M059J (cell line): ENCODE data around the gene GNMT. TPM values are rescaled to one million over a fixed set of nuclear protein-coding genes. Genes with fewer than 3 reads are reported as not detected.

Experiments used
- DNase-seq: peaks from one replicate; pipeline ENCODE4 v3.0.0-alpha.2; 2012; ENCODE audit warnings: low read depth
- total RNA-seq: library from RNA; depleted of rRNA; stranded (reverse); fragments of >200 nt; shearing (Covaris generic); gene quantifications from 2 replicates; pipeline ENCODE4 v1.2.3, GENCODE V29; 2014; rRNA removed

Gene GNMT
- 0.54 TPM in 1 of 2 replicates, not detected in the other for total RNA-seq

DNA sequence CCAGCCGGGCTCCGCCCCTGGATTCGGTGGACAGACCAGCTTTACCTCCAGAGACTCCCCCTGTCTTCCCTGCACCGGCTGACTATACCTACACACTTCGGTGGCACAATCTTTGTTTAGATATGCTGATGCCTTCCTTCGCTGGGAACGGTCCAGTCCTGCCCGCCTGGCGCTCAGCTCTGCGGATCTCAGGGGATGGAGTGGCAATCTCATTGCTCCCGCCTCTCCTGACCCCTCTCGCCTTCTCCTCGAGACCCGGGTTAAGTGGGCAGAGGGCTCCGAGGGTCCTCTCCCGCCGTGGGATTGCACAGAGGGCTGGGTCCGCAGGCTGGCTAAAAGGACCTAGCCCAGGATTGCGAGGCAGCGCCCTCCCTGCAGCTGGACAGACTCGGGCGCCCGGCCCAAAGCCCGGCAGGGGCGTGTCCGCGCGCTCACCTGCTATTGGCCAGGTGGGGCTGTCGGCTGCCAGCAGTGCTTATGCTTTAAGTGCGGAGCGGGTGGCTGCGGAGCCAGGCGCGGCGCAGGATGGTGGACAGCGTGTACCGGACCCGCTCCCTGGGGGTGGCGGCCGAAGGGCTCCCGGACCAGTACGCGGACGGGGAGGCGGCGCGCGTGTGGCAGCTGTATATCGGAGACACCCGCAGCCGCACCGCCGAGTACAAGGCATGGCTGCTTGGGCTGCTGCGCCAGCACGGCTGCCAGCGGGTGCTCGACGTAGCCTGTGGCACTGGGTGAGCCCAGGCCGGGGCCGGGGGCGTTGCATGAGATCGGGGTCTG lies at the start of gene GNMT:
Gene GNMT (plus strand): TSS at position 512 of the 777 bp plus-strand sequence. CDS start 14 bp downstream, at position 526.
- peak; percentile 41 for DNase-seq

GRCh38 chr6:42911171-42912021 lies 49.2 kb upstream of the GNMT start:
- DNase-seq: no peak

GRCh38 chr6:42914546-42914945 lies 46.0 kb upstream of the GNMT start:
- no peak for DNase-seq

DNA sequence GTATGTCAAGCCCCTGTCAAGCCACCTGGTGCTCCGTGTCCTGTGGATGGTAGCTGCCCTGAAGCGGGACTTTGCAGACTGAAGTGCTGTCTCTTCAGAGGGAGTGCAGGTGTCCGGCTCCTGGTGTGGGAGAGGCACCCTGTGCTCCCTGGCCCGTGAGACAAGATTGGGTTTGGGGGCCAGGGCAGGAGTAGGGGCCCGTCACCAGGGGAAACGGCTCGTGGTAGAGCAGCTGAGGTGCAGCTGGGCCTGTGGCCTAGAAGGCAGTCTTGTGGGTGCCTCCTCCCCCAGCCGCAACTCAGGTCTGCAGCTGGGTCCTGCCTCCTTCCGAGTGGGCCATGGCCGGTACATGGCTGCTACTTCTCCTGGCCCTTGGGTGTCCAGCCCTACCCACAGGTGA lies 44.8 kb upstream of the GNMT start, which contains the start of gene PTCRA:
Gene PTCRA (plus strand): TSS at position 322 of the 400 bp plus-strand sequence. CDS start 17 bp downstream, at position 339.
- DNase-seq: no peak

GRCh38 chr6:42916288-42916687 lies 44.3 kb upstream of the GNMT start:
- DNase-seq: no peak

DNA sequence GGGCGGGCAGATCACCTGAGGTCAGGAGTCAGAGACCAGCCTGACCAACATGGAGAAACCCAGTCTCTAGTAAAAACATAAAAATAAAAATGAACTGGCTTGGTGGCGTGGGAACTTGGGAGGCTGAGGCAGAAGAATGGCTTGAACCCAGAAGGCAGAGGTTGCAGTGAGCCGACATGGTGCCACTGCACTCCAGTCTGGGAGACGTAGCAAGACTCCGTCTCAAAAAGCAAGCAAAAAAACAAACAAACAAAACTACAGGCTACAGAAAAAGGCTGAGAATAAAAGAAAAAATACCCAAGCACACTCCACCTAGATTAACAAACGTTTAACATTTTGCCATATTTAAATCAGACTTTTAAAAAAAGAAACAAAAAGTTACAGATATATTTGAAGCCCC lies 38.8 kb upstream of the GNMT start:
- no peak for DNase-seq

- no peak for DNase-seq
These were observed 36.9 kb upstream of the GNMT start for GRCh38 chr6:42923666-42924065.

DNA sequence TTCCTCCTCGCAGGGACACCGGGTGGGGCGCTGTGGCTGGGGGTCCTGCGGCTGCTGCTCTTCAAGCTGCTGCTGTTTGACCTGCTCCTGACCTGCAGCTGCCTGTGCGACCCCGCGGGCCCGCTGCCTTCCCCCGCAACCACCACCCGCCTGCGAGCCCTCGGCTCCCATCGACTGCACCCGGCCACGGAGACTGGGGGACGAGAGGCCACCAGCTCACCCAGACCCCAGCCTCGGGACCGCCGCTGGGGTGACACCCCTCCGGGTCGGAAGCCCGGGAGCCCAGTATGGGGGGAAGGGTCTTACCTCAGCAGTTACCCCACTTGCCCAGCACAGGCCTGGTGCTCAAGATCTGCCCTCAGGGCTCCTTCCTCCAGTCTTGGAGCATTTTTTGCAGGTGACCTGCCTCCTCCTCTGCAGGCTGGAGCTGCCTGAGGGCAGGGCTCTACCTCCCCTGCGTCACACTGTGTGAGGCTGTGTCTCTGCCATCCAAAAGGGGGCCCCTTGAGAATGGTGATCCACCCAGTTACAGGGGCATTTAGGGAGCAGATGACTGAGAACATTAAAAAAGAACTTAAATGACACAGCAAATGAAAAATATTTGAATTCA lies 35.2 kb upstream of the GNMT start:
- DNase-seq: no peak

GRCh38 chr6:42928986-42929820 lies 31.4 kb upstream of the GNMT start, which contains the start of gene CNPY3:
Gene CNPY3 (plus strand): TSS chr6:42929480. CDS start chr6:42929571, 91 bp downstream.
- DNase-seq: peak; percentile 100

- DNase-seq: peak; percentile 82
These were observed 30.7 kb upstream of the GNMT start for GRCh38 chr6:42929821-42930360.

DNA sequence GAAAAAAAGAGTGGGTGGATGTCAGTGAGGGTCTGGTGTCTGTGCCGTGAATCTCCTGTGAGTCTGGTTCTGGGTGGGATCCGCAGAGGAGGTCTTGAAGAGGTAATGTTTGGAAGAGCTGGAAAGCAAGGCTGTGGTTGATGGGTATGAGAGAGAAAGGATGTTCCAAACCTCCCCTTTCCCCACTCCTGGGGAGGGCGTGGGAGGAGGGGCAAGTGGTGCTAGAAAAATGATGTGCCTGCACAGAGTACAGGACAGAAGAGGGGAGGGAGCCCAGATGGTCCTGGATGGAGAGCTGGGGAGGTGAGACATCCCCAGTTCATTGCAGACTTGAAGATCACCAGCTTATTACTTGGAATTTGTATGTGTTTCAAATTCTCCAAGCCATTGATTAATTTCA lies 28.1 kb upstream of the GNMT start:
- DNase-seq: no peak

GRCh38 chr6:42933205-42933604 lies 27.3 kb upstream of the GNMT start:
- DNase-seq: no peak

DNA sequence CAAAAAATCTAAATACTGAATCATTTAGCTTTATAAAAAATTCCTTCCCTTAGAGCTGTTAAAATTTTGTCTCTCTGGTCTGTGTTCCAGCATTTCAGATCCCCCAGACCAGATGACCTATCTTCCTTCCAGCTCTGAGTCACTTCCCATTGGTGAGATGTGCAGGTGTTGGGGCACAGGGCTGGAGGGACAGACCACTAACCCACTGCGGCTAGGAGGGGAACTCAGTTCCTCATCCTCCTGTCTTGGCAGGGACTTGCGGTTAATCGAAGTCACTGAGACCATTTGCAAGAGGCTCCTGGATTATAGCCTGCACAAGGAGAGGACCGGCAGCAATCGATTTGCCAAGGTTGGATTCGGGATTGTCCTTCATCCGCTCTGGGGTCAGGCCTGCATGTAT lies 25.2 kb upstream of the GNMT start:
- no peak for DNase-seq

DNA sequence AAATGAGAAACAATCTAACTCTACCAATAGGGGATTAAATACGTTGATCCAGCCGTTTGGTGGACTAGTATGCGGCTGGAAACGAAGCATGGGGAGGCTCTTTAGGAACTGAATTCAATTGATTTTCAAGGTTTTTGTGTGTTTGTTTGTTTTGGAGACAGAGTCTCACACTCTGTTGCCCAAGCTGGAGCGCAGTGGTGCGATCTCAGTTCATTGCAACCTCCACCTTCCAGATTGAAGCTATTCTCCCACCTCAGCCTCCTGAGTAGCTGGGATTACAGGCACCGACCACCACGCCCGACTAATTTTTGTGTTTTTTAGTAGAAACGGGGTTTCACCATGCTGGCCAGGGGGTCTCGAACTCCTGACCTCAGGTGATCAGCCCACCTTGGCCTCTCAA lies 24.2 kb upstream of the GNMT start:
- DNase-seq: no peak

DNA sequence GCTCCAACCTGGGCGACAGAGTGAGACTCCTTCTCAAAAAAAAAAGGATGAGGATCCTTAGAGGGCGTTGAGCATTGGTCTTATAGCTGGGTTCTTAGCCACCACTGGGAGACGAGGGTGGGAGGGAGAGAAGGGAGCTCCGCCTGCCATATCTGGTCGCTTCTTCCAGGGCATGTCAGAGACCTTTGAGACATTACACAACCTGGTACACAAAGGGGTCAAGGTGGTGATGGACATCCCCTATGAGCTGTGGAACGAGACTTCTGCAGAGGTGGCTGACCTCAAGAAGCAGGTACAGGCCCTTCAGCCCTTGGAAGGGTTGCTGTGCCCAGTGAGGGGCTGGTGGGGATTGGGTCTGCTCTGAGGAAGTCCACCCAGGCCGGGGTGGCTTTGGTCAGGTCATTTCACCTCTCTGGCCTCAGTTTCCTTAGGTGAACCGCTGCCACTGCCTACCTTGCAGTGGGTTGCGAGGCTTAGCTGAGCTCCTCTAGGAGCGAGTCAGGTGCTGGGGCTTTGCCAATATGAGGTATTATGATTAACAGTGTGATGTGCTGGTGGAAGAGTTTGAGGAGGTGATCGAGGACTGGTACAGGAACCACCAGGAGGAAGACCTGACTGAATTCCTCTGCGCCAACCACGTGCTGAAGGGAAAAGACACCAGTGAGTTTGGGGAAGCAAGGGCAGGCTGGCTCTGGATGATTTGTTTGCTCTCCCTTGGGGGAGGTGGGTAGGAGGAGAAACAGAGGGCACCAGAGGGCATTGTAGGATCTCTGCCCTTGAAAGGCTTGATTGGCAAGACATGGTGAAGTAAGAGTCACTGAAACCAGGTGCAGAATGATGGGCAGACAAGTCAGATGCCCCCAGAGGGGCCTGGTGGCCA lies 22.8 kb upstream of the GNMT start:
- peak; percentile 53 for DNase-seq

GRCh38 chr6:42938428-42938796 lies 22.1 kb upstream of the GNMT start:
- DNase-seq: no peak

GRCh38 chr6:42938987-42939809 lies 21.4 kb upstream of the GNMT start:
- DNase-seq: no peak

- no peak for DNase-seq
These were observed 20.8 kb upstream of the GNMT start for GRCh38 chr6:42939810-42940167.

DNA sequence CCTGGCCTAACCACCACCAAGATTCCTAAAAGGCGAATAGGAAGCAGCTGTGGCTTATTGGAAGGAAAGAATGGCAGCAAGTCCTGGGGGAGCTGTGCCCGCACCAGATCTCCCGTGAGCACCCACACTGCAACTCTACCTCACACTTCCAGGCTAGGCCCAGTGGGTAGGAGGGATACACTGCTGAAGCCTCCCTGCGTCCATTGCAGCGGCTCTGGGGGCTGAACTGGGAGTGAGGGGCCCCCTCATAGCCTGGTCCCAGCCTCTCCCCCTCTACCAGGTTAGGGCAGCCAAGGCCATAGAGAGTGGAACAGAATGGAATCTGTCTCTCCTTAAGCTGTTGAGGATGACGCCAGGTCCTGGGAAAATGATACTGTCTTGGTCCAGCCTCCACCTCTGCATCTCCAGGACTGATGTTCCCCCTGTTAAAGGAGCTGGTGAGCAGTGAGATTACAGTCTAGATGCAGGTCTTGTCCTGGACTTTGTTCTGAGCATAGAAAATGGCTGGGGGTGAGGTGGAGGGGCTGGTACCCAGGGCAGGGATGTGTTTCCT lies 20.0 kb upstream of the GNMT start:
- DNase-seq: no peak
